CD4-positive, alpha-beta T cell treated with Interferon gamma for 1 hour (primary cell): ENCODE results near the gene RAB8A.

Experiments used
- DNase-seq: peaks from one replicate; pipeline ENCODE4 v3.0.0-alpha.2; 2020

RAB8A gene

GRCh38 chr19:16113727-16114126 is 2.0 kb downstream of the RAB8A start:
- no peak for DNase-seq

GRCh38 chr19:16115301-16116039 is 3.8 kb downstream of the RAB8A start:
- no peak for DNase-seq

GRCh38 chr19:16116067-16116466 is 4.4 kb downstream of the RAB8A start:
- no peak for DNase-seq

- DNase-seq = no peak
Measured at GRCh38 chr19:16117594-16118033, 5.9 kb downstream of the RAB8A start.

GRCh38 chr19:16118489-16119033 is 6.9 kb downstream of the RAB8A start:
- peak; percentile 78 for DNase-seq

GRCh38 chr19:16119075-16119857 is 7.6 kb downstream of the RAB8A start:
- peak; percentile 41 for DNase-seq

- no peak for DNase-seq
Measured at GRCh38 chr19:16121141-16121540, 9.5 kb downstream of the RAB8A start.

GRCh38 chr19:16121967-16122366 is 10.3 kb downstream of the RAB8A start:
- no peak for DNase-seq

GRCh38 chr19:16124953-16125352 is 13.3 kb downstream of the RAB8A start:
- DNase-seq = no peak

GRCh38 chr19:16125737-16126495 is 14.2 kb downstream of the RAB8A start:
- DNase-seq = no peak

- no peak for DNase-seq
Measured at GRCh38 chr19:16127080-16127479, 15.4 kb downstream of the RAB8A start.

GRCh38 chr19:16127776-16128371 is 16.2 kb downstream of the RAB8A start:
- no peak for DNase-seq

- DNase-seq = no peak
Measured at GRCh38 chr19:16131648-16132047, 20.0 kb downstream of the RAB8A start.

- DNase-seq = no peak
Measured at GRCh38 chr19:16133818-16134217, 22.1 kb downstream of the RAB8A start.

- DNase-seq = no peak
Measured at GRCh38 chr19:16134510-16134909, 22.8 kb downstream of the RAB8A start.

GRCh38 chr19:16135430-16136127 is 23.9 kb downstream of the RAB8A start:
- DNase-seq = no peak

- DNase-seq = no peak
Measured at GRCh38 chr19:16136185-16136999, 24.7 kb downstream of the RAB8A start.

GRCh38 chr19:16139752-16140151 is 28.1 kb downstream of the RAB8A start:
- DNase-seq = peak; percentile 35

GRCh38 chr19:16141043-16141442 is 29.4 kb downstream of the RAB8A start:
- peak; percentile 79 for DNase-seq

GRCh38 chr19:16142032-16142580 is 30.4 kb downstream of the RAB8A start:
- no peak for DNase-seq
